DND-41 (cell line): ENCODE results near the gene ENDOD1.

Source experiments
- ATAC-seq: fragments of 200-7000 bp; cut with Tn5 transposase; 3 replicates; pipeline ENCODE4 v1.9.1; 2021; ENCODE audit warnings: low read depth; ENCODE audit not compliant: insufficient read depth
- DNase-seq: peaks from one replicate; pipeline ENCODE4 v3.0.0-alpha.2; 2020
- H2AFZ ChIP-seq: 2 replicates; pipeline ENCODE4 v1.6.0; 2012; ENCODE audit warnings: low read depth, low read length
- H3K27ac ChIP-seq: 2 replicates; pipeline ENCODE4 v1.5.1; 2012; ENCODE audit warnings: low read length, inconsistent platforms
- H3K27me3 ChIP-seq: fragments of 200-600 bp; sonication (generic); 2 replicates; pipeline ENCODE4 v1.6.0; 2012; ENCODE audit warnings: low read length, mild to moderate bottlenecking, inconsistent platforms; ENCODE audit not compliant: insufficient read depth, poor library complexity
- H3K36me3 ChIP-seq: 2 replicates; pipeline ENCODE4 v1.5.1; 2012; ENCODE audit warnings: low read length, inconsistent platforms; ENCODE audit not compliant: insufficient read depth
- H3K4me1 ChIP-seq: 2 replicates; pipeline ENCODE4 v1.5.1; 2012; ENCODE audit warnings: mild to moderate bottlenecking, low read length; ENCODE audit not compliant: insufficient read depth
- H3K4me2 ChIP-seq: 2 replicates; pipeline ENCODE4 v1.6.0; 2012; ENCODE audit warnings: mild to moderate bottlenecking, moderate library complexity, low read length, inconsistent platforms; ENCODE audit not compliant: insufficient read depth
- H3K4me3 ChIP-seq, 2 experiments: fragments of 200-600 bp in 1 of 2; shearing (Covaris generic) in 1 of 2; 2 replicates each; pipeline ENCODE4 v1.5.1; 2012 to 2016; ENCODE audit warnings: inconsistent platforms in 2 of 2, low read length in 2 of 2, mild to moderate bottlenecking in 2 of 2, low read depth in 1 of 2, moderate library complexity in 1 of 2
- H3K79me2 ChIP-seq: 2 replicates; pipeline ENCODE4 v1.6.0; 2012; ENCODE audit warnings: low read length, inconsistent platforms; ENCODE audit not compliant: insufficient read depth
- H3K9ac ChIP-seq: 2 replicates; pipeline ENCODE4 v1.6.0; 2012; ENCODE audit warnings: low read depth, mild to moderate bottlenecking, inconsistent platforms, low read length, moderate library complexity
- H3K9me3 ChIP-seq: 2 replicates; pipeline ENCODE4 v1.5.1; 2012; ENCODE audit warnings: low read length, moderate library complexity, mild to moderate bottlenecking, inconsistent platforms; ENCODE audit not compliant: insufficient read depth, severe bottlenecking
- H4K20me1 ChIP-seq: 2 replicates; pipeline ENCODE4 v1.6.0; 2012; ENCODE audit warnings: low read length; ENCODE audit not compliant: insufficient read depth
- EZH2 ChIP-seq: IDR thresholded peaks from 3 replicates; pipeline ENCODE4 v1.6.1; 2012; ENCODE audit warnings: borderline replicate concordance, low read depth, mild to moderate bottlenecking, moderate library complexity, low read length, inconsistent platforms; ENCODE audit not compliant: severe bottlenecking
- TF ChIP-seq, protein P1 (sequence below): IDR thresholded peaks from 2 replicates; pipeline ENCODE4 v1.5.1; 2012; ENCODE audit warnings: borderline replicate concordance, low read length, moderate library complexity, mild to moderate bottlenecking; ENCODE audit not compliant: poor library complexity, severe bottlenecking; ENCODE audit errors: extremely low read depth

ENDOD1 gene

DNA sequence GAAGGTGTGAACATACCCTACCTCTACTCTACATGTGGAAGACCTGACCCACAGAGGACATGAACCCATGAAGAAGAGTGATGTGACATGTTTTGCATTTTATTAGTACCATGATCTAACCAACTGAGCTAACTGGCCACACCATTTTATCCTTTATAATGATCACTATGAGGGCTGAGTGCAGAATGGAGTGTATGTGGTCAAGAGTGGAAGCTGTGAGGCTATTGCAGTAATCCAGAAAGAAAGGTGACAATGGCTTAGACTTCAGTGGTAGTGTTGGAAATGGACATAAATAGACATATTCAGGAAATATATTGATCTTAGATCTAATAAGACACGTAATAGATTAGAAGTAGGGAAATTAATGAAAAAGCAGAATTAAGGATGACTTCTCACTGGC is 19.2 kb upstream of the ENDOD1 start:
- H3K27me3 ChIP-seq, result no peaks in the 10 kb centered on the region
- no peak overlapping the region for H3K27ac ChIP-seq
- no peak overlapping the region for H2AFZ ChIP-seq
- TF ChIP-seq EZH2, result no peak
- TF ChIP-seq, protein P1, sequence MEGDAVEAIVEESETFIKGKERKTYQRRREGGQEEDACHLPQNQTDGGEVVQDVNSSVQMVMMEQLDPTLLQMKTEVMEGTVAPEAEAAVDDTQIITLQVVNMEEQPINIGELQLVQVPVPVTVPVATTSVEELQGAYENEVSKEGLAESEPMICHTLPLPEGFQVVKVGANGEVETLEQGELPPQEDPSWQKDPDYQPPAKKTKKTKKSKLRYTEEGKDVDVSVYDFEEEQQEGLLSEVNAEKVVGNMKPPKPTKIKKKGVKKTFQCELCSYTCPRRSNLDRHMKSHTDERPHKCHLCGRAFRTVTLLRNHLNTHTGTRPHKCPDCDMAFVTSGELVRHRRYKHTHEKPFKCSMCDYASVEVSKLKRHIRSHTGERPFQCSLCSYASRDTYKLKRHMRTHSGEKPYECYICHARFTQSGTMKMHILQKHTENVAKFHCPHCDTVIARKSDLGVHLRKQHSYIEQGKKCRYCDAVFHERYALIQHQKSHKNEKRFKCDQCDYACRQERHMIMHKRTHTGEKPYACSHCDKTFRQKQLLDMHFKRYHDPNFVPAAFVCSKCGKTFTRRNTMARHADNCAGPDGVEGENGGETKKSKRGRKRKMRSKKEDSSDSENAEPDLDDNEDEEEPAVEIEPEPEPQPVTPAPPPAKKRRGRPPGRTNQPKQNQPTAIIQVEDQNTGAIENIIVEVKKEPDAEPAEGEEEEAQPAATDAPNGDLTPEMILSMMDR, result no peak
- peaks cover 28% of the 10 kb centered on the region for H3K4me1 ChIP-seq
- peaks cover 4% of the 10 kb centered on the region; the same call in 1 of the 2 replicates for H3K36me3 ChIP-seq
- ATAC-seq (no peak), DNase-seq (no peak)
- peaks cover 4% of the 10 kb centered on the region; the same call in 1 of the 2 replicates for H4K20me1 ChIP-seq
- no peak overlapping the region for H3K4me3 ChIP-seq
- peaks cover 33% of the 10 kb centered on the region for H3K79me2 ChIP-seq
- H3K9ac ChIP-seq, result no peak overlapping the region
- no peaks in the 10 kb centered on the region for H3K9me3 ChIP-seq
- H3K4me2 ChIP-seq, result no peak overlapping the region

DNA sequence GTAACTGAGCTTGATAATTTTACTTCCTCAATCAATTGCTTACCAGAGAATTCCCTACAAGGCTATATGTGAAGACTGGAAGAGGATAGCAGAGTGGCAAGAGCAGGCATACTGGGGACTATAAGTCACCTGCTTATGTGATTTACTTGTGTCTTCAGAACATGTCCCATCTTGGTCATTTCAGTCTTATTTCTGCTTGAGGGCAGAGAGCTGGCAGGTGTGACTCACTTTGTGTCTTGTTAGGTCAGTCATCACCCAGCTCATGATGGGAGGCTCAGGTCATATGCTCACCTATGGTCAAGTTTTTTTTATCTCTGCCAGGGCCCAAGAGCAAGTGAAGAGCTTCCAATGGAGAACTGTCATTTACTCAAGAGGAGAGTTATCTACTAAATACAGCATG is 16.7 kb upstream of the ENDOD1 start:
- H3K27me3 ChIP-seq, result peaks cover 3% of the 10 kb centered on the region
- peaks cover 22% of the 10 kb centered on the region for H3K4me1 ChIP-seq
- TF ChIP-seq EZH2, result no peak
- peaks cover 25% of the 10 kb centered on the region for H3K79me2 ChIP-seq
- ATAC-seq, result no peak
- H4K20me1 ChIP-seq, result peaks cover 4% of the 10 kb centered on the region; the same call in 1 of the 2 replicates
- H3K9me3 ChIP-seq, result no peaks in the 10 kb centered on the region
- no peak overlapping the region for H2AFZ ChIP-seq
- H3K4me3 ChIP-seq, result no peak overlapping the region
- peaks cover 4% of the 10 kb centered on the region; the same call in 1 of the 2 replicates for H3K36me3 ChIP-seq
- no peak for DNase-seq
- H3K9ac ChIP-seq, result no peak overlapping the region
- H3K4me2 ChIP-seq, result no peak overlapping the region
- no peak overlapping the region for H3K27ac ChIP-seq

DNA sequence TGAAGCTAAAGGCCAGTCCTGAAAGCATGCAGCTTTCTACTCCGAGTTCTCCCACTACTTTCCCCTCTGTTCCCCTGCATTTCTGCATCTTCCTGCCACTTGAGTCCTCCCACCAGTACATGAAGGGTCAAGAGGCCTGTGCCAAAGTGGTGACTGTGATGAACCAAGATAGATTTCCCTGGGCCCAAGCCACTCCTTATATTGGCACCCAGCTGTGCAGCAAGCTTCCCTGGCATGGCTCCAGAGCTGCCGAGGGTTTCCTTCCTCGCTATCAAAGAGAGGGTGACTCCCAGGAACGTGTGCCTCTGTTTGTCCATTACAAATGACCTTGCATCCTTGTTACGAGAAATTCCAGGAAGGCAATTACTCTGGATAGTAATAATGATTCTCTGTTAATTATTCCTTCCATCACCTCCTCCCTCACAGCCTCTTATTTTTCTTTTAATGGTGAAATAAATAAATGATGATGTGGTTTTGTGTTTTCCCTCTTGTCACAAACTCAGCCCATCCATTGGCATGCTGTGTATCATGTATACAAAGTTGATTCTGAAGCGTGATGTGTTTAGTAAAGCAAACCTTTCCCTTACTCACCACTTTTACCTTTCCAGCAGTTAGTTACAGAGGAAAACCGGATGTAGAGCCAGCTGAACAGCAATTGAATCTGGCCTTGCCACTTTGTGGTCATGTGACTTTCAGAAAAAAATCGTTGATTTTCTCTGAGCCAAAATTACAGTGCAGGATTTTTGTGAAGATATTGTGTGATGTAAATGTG is 14.7 kb upstream of the ENDOD1 start:
- Histone ChIP-seq H3K79me2 (peaks cover 7% of the 10 kb centered on the region), H3K36me3 (peaks cover 4% of the 10 kb centered on the region; the same call in 1 of the 2 replicates), H3K4me2 (no peak overlapping the region), H3K27ac (no peak overlapping the region), H3K27me3 (peaks cover 3% of the 10 kb centered on the region), H2AFZ (no peak overlapping the region), H3K4me3 (no peak overlapping the region), H4K20me1 (peaks cover 4% of the 10 kb centered on the region; the same call in 1 of the 2 replicates), H3K9ac (no peak overlapping the region), H3K9me3 (no peaks in the 10 kb centered on the region), H3K4me1 (peaks cover 8% of the 10 kb centered on the region; the same call in 1 of the 2 replicates)
- DNase-seq (no peak), ATAC-seq (no peak)
- no peak for TF ChIP-seq EZH2
- TF ChIP-seq, protein P1, result no peak

DNA sequence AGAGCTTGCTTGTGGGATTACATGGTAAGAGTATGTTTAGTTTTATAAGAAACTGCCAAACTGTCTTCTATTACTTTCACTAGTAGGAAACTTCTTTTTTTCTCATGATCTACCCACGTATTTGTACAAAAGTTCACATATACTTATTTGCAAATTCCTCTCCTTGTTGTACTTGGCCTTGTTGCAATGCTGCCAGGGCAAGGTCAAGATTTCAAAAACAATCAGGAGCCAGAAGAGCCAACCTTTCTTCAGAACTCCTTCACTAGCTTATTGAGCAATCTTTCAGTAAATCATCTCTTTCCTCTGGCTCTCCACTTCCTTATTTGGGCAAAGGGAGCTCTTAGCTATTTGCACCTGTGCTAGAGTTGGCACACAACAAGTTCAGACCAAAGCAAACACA is 13.2 kb upstream of the ENDOD1 start:
- Histone ChIP-seq H3K4me1 (no peaks in the 10 kb centered on the region), H3K9me3 (no peaks in the 10 kb centered on the region), H3K4me2 (no peak overlapping the region), H3K4me3 (no peak overlapping the region), H3K9ac (no peak overlapping the region), H3K36me3 (no peaks in the 10 kb centered on the region), H3K27ac (no peak overlapping the region), H3K27me3 (peaks cover 3% of the 10 kb centered on the region), H4K20me1 (no peaks in the 10 kb centered on the region), H2AFZ (no peak overlapping the region), H3K79me2 (no peaks in the 10 kb centered on the region)
- no peak for ATAC-seq
- TF ChIP-seq, protein P1, result no peak
- TF ChIP-seq EZH2, result no peak
- no peak for DNase-seq
